IMR-90 (cell line): ENCODE data around the gene OR4K1. TPM values are rescaled to one million over a fixed set of nuclear protein-coding genes. Genes with fewer than 3 reads are reported as not detected.

ENCODE experiments used
- ATAC-seq: fragments of 200-7000 bp; cut with Tn5 transposase; 2 replicates; pipeline ENCODE4 v1.9.1; 2020; ENCODE audit warnings: low read depth, mild to moderate bottlenecking, moderate library complexity
- BruUV-seq: library from RNA; stranded (reverse); fragments of 400-500 nt; replicated peaks from 2 replicates; lab custom pipeline; 2021; lab: Mats Ljungman, UMichigan
- CTCF ChIA-PET: fragments of 300-600 bp; formaldehyde crosslinking; extraction: SDS; loops from one replicate; lab custom pipeline; 2021; ENCODE audit warnings: antibody characterized with exemption; lab: Yijun Ruan, JAX
- POLR2A ChIA-PET: fragments of 300-600 bp; sonication (Branson Sonifier 250); formaldehyde crosslinking; loops from one replicate; lab custom pipeline; 2022; ENCODE audit warnings: antibody characterized with exemption; ENCODE audit not compliant: unreplicated experiment; lab: Charles Lee
- DNase-seq: peaks from one replicate; pipeline ENCODE4 v3.0.0; 2013
- H2AFZ ChIP-seq: replicated peaks from 2 replicates; pipeline ENCODE3; 2013; ENCODE audit warnings: low read length, mild to moderate bottlenecking; ENCODE audit not compliant: poor library complexity
- H2AK5ac ChIP-seq: 2 replicates; pipeline ENCODE4 v1.6.1; 2013; ENCODE audit warnings: low read depth, low read length, inconsistent platforms
- H2AK9ac ChIP-seq: replicated peaks from 2 replicates; pipeline ENCODE3; 2013; ENCODE audit warnings: mild to moderate bottlenecking, low read depth, low read length, moderate library complexity; ENCODE audit not compliant: poor library complexity
- H2BK120ac ChIP-seq: 2 replicates; pipeline ENCODE4 v1.6.1; 2013; ENCODE audit warnings: low read depth, low read length, inconsistent platforms
- H2BK15ac ChIP-seq: 3 replicates; pipeline ENCODE4 v1.6.1; 2013; ENCODE audit warnings: low read depth, low read length, inconsistent platforms
- H2BK20ac ChIP-seq: 2 replicates; pipeline ENCODE4 v1.6.1; 2013; ENCODE audit warnings: low read depth, mild to moderate bottlenecking, inconsistent platforms, low read length, moderate library complexity
- H2BK5ac ChIP-seq: 2 replicates; pipeline ENCODE4 v1.6.1; 2013; ENCODE audit warnings: mild to moderate bottlenecking, low read depth, low read length, inconsistent platforms; ENCODE audit not compliant: poor library complexity, severe bottlenecking
- H3K14ac ChIP-seq: replicated peaks from 2 replicates; pipeline ENCODE4 v1.6.1; 2013; ENCODE audit warnings: low read depth, low read length, inconsistent platforms
- H3K18ac ChIP-seq: 2 replicates; pipeline ENCODE4 v1.6.1; 2013; ENCODE audit warnings: low read depth, low read length, control low read depth
- H3K23ac ChIP-seq: 2 replicates; pipeline ENCODE4 v1.6.1; 2013; ENCODE audit warnings: low read depth, low read length, inconsistent platforms
- H3K27ac ChIP-seq: 2 replicates; pipeline ENCODE4 v1.5.1; 2013; ENCODE audit warnings: mild to moderate bottlenecking, control low read depth, low read length; ENCODE audit not compliant: insufficient read depth
- H3K27me3 ChIP-seq: 2 replicates; pipeline ENCODE4 v1.6.1; 2013; ENCODE audit warnings: low read length; ENCODE audit not compliant: control insufficient read depth, insufficient read depth
- H3K36me3 ChIP-seq: 2 replicates; pipeline ENCODE4 v1.6.1; 2013; ENCODE audit warnings: low read length, mixed read lengths; ENCODE audit not compliant: control insufficient read depth, insufficient read depth
- H3K4ac ChIP-seq: 2 replicates; pipeline ENCODE4 v1.6.1; 2013; ENCODE audit warnings: low read depth, low read length, inconsistent platforms
- H3K4me1 ChIP-seq: 2 replicates; pipeline ENCODE4 v1.6.1; 2013; ENCODE audit warnings: low read length, mixed read lengths; ENCODE audit not compliant: control insufficient read depth, insufficient read depth
- H3K4me2 ChIP-seq: 2 replicates; pipeline ENCODE4 v1.6.1; 2013; ENCODE audit warnings: low read depth, mild to moderate bottlenecking, control low read depth, low read length, moderate library complexity
- H3K4me3 ChIP-seq: 2 replicates; pipeline ENCODE4 v1.5.1; 2013; ENCODE audit warnings: low read depth, mild to moderate bottlenecking, control low read depth, low read length, moderate library complexity; ENCODE audit not compliant: insufficient read depth
- H3K56ac ChIP-seq: 2 replicates; pipeline ENCODE4 v1.6.1; 2013; ENCODE audit warnings: low read length, inconsistent platforms; ENCODE audit not compliant: insufficient read depth; ENCODE audit errors: extremely low read depth
- H3K79me1 ChIP-seq, 2 experiments: 2 replicates each; pipeline ENCODE4 v1.6.1; 2013; ENCODE audit warnings: low read length in 2 of 2, inconsistent platforms in 1 of 2, low read depth in 1 of 2
- H3K9ac ChIP-seq: 2 replicates; pipeline ENCODE4 v1.6.1; 2013; ENCODE audit warnings: low read depth, low read length, control low read depth
- H3K9me1 ChIP-seq: 2 replicates; pipeline ENCODE4 v1.6.1; 2013; ENCODE audit warnings: low read length, inconsistent platforms; ENCODE audit not compliant: insufficient read depth
- H3K9me3 ChIP-seq: 2 replicates; pipeline ENCODE4 v1.6.1; 2013; ENCODE audit warnings: low read length; ENCODE audit not compliant: control insufficient read depth, insufficient read depth
- H4K20me1 ChIP-seq: 2 replicates; pipeline ENCODE4 v1.6.1; 2013; ENCODE audit warnings: low read length, inconsistent platforms; ENCODE audit not compliant: insufficient read depth
- H4K5ac ChIP-seq: 2 replicates; pipeline ENCODE4 v1.6.1; 2013; ENCODE audit warnings: mild to moderate bottlenecking, low read depth, low read length, control low read depth
- H4K8ac ChIP-seq, 2 experiments: 2 replicates each; pipeline ENCODE4 v1.6.1; 2013; ENCODE audit warnings: low read depth in 2 of 2, low read length in 2 of 2, control low read depth in 1 of 2, inconsistent platforms in 1 of 2
- H4K91ac ChIP-seq: 2 replicates; pipeline ENCODE4 v1.6.1; 2013; ENCODE audit warnings: low read depth, low read length, inconsistent platforms; ENCODE audit not compliant: insufficient read depth
- MXI1 ChIP-seq: IDR thresholded peaks from 2 replicates; pipeline ENCODE4 v1.6.1; 2012; ENCODE audit warnings: low read depth, mild to moderate bottlenecking, low read length, moderate library complexity, borderline replicate concordance
- RFX5 ChIP-seq: IDR thresholded peaks from 2 replicates; pipeline ENCODE4 v1.8.0; 2012; ENCODE audit warnings: low read depth, mild to moderate bottlenecking, low read length, moderate library complexity
- WGBS, 2 experiments: methylation state at CpG; one replicate each; pipeline versions ENCODE4 v1.1.5 to v1.1.7; 2013; ENCODE audit warnings: missing lambda C conversion rate in 2 of 2; ENCODE audit not compliant: insufficient read length in 1 of 2; ENCODE audit errors: extremely low coverage in 2 of 2; 5-methylcytosine and 5-hydroxymethylcytosine counted together
- dilution Hi-C: fragments of 300-500 bp; cut with HindIII; formaldehyde crosslinking; loops from one replicate; pipeline ENCODE4 v1.14.3; 2018; ENCODE audit warnings: low sequenced_read_pairs; ENCODE audit not compliant: unreplicated experiment
- in situ Hi-C: fragments of 300-500 bp; cut with MboI; formaldehyde crosslinking; loops from 3 replicates; pipeline ENCODE4 v1.14.3; 2019; ENCODE audit warnings: low sequenced_read_pairs, inconsistent platforms, mixed read lengths
- intact Hi-C: fragments of 100-400 bp; cut with micrococcal nuclease; formaldehyde crosslinking; loops from 2 replicates; pipeline ENCODE4 v1.10.0; 2022
- polyA plus RNA-seq, 3 experiments: library from polyadenylated mRNA; depleted of rRNA; stranded (reverse); fragments of >200 nt; gene quantifications; 2 replicates each; pipeline ENCODE4 v1.2.3, GENCODE V29; 2012; ENCODE audit warnings: low replicate concordance in 1 of 3
- total RNA-seq: library from RNA; depleted of rRNA; stranded (reverse); fragments of >200 nt; gene quantifications from 2 replicates; pipeline ENCODE4 v1.2.3, GENCODE V29; 2012

The OR4K1 gene
- total and polyA plus RNA-seq, 2 of the 4 experiments (the other 2 are of a cell fraction): not detected

DNA sequence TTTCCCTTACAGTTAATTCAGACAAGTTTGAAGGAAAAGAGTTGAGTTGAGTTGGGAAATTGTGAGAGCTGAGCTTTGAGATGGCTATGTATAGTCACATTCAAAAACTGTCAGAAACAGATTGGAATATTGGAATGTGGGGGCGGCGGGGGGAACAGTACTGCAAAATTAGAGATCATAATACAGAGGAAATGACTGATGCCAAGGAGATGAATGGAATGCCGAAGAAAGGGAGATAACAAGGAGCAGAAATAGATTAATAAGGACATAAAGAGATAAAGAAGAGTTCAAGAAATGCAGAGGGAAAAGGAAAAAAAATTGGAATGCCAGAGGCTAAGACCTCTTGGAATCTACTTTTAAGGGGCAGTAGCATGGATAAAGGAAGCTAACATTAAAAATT, 13.5 kb upstream of the OR4K1 start:
- no peak overlapping the region for H3K14ac ChIP-seq
- no peak overlapping the region for H2AK5ac ChIP-seq
- H3K9me1 ChIP-seq: no peaks in the 10 kb centered on the region
- H3K18ac ChIP-seq: no peak overlapping the region
- H2BK20ac ChIP-seq: no peak overlapping the region
- intact Hi-C loops (loop anchor here (5.0 kb wide), 1 partner anchor 35 kb away; no protein-coding TSS in a partner anchor), in situ Hi-C loops (no loop called here), dilution Hi-C loops (no loop called here)
- H4K8ac ChIP-seq: no peak overlapping the region
- H3K4me2 ChIP-seq: no peak overlapping the region
- ATAC-seq: no peak
- H3K4me1 ChIP-seq: no peaks in the 10 kb centered on the region
- H3K27ac ChIP-seq: no peak overlapping the region
- no peak overlapping the region for H3K23ac ChIP-seq
- WGBS, 2 experiments: 34% methylated on average over 3 of the region's 3 CpGs; no CpG with 5 or more reads in 1 of the 2 experiments
- DNase-seq: no peak
- H3K4ac ChIP-seq: no peak overlapping the region
- no peak overlapping the region for H3K4me3 ChIP-seq
- no peaks in the 10 kb centered on the region for H4K20me1 ChIP-seq
- H3K36me3 ChIP-seq: no peaks in the 10 kb centered on the region
- no peak overlapping the region for H2BK120ac ChIP-seq
- no TSS peak for BruUV-seq
- no peaks in the 10 kb centered on the region for H3K27me3 ChIP-seq
- H2AK9ac ChIP-seq: no peak overlapping the region
- no peak overlapping the region for H4K91ac ChIP-seq
- no peak overlapping the region for H2BK5ac ChIP-seq
- ChIA-PET POLR2A (no interaction called here), CTCF (no interaction called here)
- H3K79me1 ChIP-seq: no peaks in the 10 kb centered on the region
- H2AFZ ChIP-seq: no peak overlapping the region
- H2BK15ac ChIP-seq: no peak overlapping the region
- H3K56ac ChIP-seq: no peak overlapping the region
- no peak overlapping the region for H4K5ac ChIP-seq
- H3K9me3 ChIP-seq: peaks cover 19% of the 10 kb centered on the region
- TF ChIP-seq RFX5: no peak
- no peak for TF ChIP-seq MXI1
- no peak overlapping the region for H3K9ac ChIP-seq
